HEK293 (cell line): ENCODE measurements around the gene OR2A12.

ENCODE experiments used
- CTCF ChIA-PET: fragments of 350-600 bp; formaldehyde crosslinking; extraction: SDS; loops from one replicate; lab custom pipeline; 2021; ENCODE audit warnings: antibody characterized with exemption; lab: Yijun Ruan, JAX
- POLR2A ChIA-PET: fragments of 300-600 bp; formaldehyde crosslinking; extraction: SDS; loops from one replicate; lab custom pipeline; 2020; ENCODE audit warnings: antibody characterized with exemption, inconsistent platforms; lab: Yijun Ruan, JAX
- H3K27ac ChIP-seq: fragments of 200-500 bp; sonication (Bioruptor generic); 2 replicates; pipeline ENCODE4 v1.5.1; 2014; ENCODE audit warnings: low read depth, low read length, control low read depth, inconsistent platforms; ENCODE audit errors: extremely low read depth
- H3K36me3 ChIP-seq, 2 experiments: fragments of 200-500 bp in 1 of 2; sonication (Bioruptor generic) in 1 of 2; 1 replicate in 1 of 2; 2 replicates in 1 of 2; pipeline ENCODE4 v1.5.1; 2014 to 2017; ENCODE audit warnings: inconsistent platforms in 2 of 2, low read length in 2 of 2; ENCODE audit not compliant: control insufficient read depth in 2 of 2, insufficient read depth in 1 of 2
- H3K4me1 ChIP-seq: fragments of 200-500 bp; sonication (Bioruptor generic); 2 replicates; pipeline ENCODE4 v1.5.1; 2014; ENCODE audit warnings: mild to moderate bottlenecking, low read length, inconsistent platforms; ENCODE audit not compliant: control insufficient read depth, insufficient read depth
- H3K4me3 ChIP-seq: 2 replicates; pipeline ENCODE4 v1.5.1; 2011; ENCODE audit warnings: low read depth, mild to moderate bottlenecking, control low read depth, low read length, moderate library complexity
- H3K9me3 ChIP-seq: fragments of 200-500 bp; sonication (Bioruptor generic); 2 replicates; pipeline ENCODE4 v1.5.1; 2014; ENCODE audit warnings: low read depth, low read length, inconsistent platforms; ENCODE audit not compliant: control insufficient read depth, insufficient read depth
- SETDB1 ChIP-seq: IDR thresholded peaks from one replicate; pipeline ENCODE4 v1.6.1; 2017; ENCODE audit warnings: mild to moderate bottlenecking, low read length, moderate library complexity, mixed read lengths; ENCODE audit not compliant: insufficient read length
- TRIM28 ChIP-seq: IDR thresholded peaks from 2 replicates; pipeline ENCODE4 v1.6.1; 2011; ENCODE audit warnings: low read length, control low read depth, borderline replicate concordance
- YY1 ChIP-seq: fragments of 450-650 bp; formaldehyde crosslinking; IDR thresholded peaks from 2 replicates; pipeline ENCODE4 v1.5.1; 2018; ENCODE audit warnings: missing biosample characterization, missing genetic modification characterization
- ZNF174 ChIP-seq: fragments of 450-650 bp; formaldehyde crosslinking; IDR thresholded peaks from 2 replicates; pipeline ENCODE4 v1.5.0; 2017; ENCODE audit warnings: missing biosample characterization, mild to moderate bottlenecking, missing genetic modification characterization
- ZNF529 ChIP-seq: fragments of 450-650 bp; formaldehyde crosslinking; IDR thresholded peaks from 2 replicates; pipeline ENCODE4 v1.5.1; 2017; ENCODE audit warnings: missing genetic modification characterization, missing biosample characterization; ENCODE audit not compliant: insufficient replicate concordance
- ZNF791 ChIP-seq: fragments of 450-650 bp; formaldehyde crosslinking; IDR thresholded peaks from 2 replicates; pipeline ENCODE4 v1.5.1; 2016; ENCODE audit warnings: missing biosample characterization, missing genetic modification characterization
- ZSCAN23 ChIP-seq: fragments of 450-650 bp; formaldehyde crosslinking; IDR thresholded peaks from 2 replicates; pipeline ENCODE4 v1.5.1; 2016; ENCODE audit warnings: missing biosample characterization, missing genetic modification characterization

OR2A12 gene

DNA sequence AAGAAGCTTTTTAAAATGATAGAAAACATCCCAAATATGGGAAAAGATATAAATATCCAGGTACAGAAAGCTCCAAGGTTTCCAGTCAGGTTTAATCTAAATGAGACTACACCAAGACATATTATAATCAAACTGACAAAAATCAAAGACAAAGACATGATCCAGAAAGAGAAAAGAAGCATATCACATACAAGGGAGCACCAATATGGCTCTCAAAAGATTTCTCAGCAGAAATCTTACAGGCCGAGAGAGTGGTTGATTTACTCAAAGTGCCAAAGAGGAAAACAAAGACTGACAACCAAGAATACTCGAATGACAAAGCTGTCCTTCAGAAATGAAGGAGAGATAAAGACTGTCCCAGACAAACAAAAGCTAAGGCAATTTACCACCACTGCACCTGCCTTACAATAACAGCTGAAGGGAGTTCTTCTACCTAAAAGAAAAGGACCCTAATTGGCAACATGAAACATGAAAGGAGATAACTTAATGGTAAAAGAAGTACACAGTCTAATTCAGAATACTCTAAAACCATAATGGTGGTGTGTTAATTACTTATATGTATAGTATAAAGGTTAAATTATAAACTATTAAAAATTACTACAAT lies 62.2 kb downstream of the OR2A12 start:
- POLR2A ChIA-PET, result no interaction called here
- Histone ChIP-seq H3K27ac (no peak overlapping the region), H3K36me3 (no peaks in the 10 kb centered on the region), H3K4me1 (no peaks in the 10 kb centered on the region), H3K4me3 (no peak overlapping the region), H3K9me3 (no peaks in the 10 kb centered on the region)
- CTCF ChIA-PET, result no interaction called here
- TF ChIP-seq SETDB1 (peak; percentile 95), TRIM28 (peak; percentile 99), YY1 (tag by site-specific recombination) (no peak), ZNF791 (tag by site-specific recombination) (peak; percentile 98), ZNF174 (tag by site-specific recombination) (no peak), ZNF529 (tag by site-specific recombination) (no peak), ZSCAN23 (tag by site-specific recombination) (no peak)
- TF ChIP-seq, all 188 proteins: peak for 3
